Lower lobe of right lung (tissue), 2 donors: ENCODE results near the gene CMIP. TPM values are rescaled to one million over a fixed set of nuclear protein-coding genes. Genes with fewer than 3 reads are reported as not detected.

Experiments used
- ATAC-seq, 2 donors: fragments of 200-7000 bp; cut with Tn5 transposase; one replicate each; pipeline ENCODE4 v1.9.1; 2020 to 2022; ENCODE audit warnings: mild to moderate bottlenecking in 2 of 2, moderate library complexity in 2 of 2
- DNase-seq: peaks from one replicate; pipeline ENCODE4 v3.0.0-alpha.2; 2020
- H3K27ac ChIP-seq: fragments of 200-600 bp; one replicate; pipeline ENCODE4 v1.8.0; 2022
- H3K27me3 ChIP-seq: fragments of 200-600 bp; one replicate; pipeline ENCODE4 v1.8.0; 2022; ENCODE audit warnings: low read depth
- H3K36me3 ChIP-seq: fragments of 200-600 bp; one replicate; pipeline ENCODE4 v1.8.0; 2022; ENCODE audit warnings: mild to moderate bottlenecking
- H3K4me1 ChIP-seq: fragments of 200-600 bp; one replicate; pipeline ENCODE4 v1.8.0; 2022
- H3K4me3 ChIP-seq: fragments of 200-600 bp; one replicate; pipeline ENCODE4 v1.8.0; 2022; ENCODE audit warnings: mild to moderate bottlenecking
- H3K9me3 ChIP-seq: fragments of 200-600 bp; one replicate; pipeline ENCODE4 v1.8.0; 2022
- intact Hi-C: fragments of 100-400 bp; cut with DNase I; formaldehyde crosslinking; loops from one replicate; pipeline ENCODE4 v1.11.0; 2022
- total RNA-seq: library from RNA; stranded (reverse); fragmentation: NEBNext Ultra II Directional; extraction: Animal tissue kit (Norgen Biotek cat#: 25700); gene quantifications from one replicate; pipeline ENCODE4 v1.2.1, GENCODE V29; 2021
- TF ChIP-seq, protein P1 (sequence below): fragments of 200-600 bp; IDR thresholded peaks from one replicate; pipeline ENCODE4 v1.8.0; 2022; ENCODE audit warnings: antibody characterized with exemption, mild to moderate bottlenecking
- donor health status: DM: no; HTN: yes; CAD: no; lungs with severe emphysema.

Gene CMIP
- total RNA-seq, 1 donor from 2014 or later, result 77.4 TPM

DNA sequence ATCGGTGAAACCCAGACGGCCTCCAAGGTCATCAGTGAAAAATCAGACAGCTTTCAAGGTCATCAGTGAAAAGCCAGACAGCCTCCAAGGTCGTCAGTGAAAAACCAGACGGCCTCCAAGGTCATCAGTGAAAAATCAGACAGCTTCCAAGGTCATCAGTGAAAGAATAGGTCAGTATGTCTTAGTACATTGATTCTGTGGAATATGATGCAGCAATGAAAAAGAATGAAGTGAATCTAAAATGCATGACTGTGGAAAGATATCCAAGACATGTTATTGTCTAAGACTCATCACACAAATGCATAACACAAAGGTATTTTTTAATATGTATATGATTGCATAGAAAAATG, 72.5 kb downstream of the CMIP start:
- no peak for DNase-seq
- Histone ChIP-seq H3K27ac (no peak overlapping the region), H3K4me3 (no peak overlapping the region), H3K27me3 (no peaks in the 10 kb centered on the region), H3K9me3 (no peaks in the 10 kb centered on the region), H3K4me1 (peaks cover 63% of the 10 kb centered on the region), H3K36me3 (no peaks in the 10 kb centered on the region)
- TF ChIP-seq, protein P1, sequence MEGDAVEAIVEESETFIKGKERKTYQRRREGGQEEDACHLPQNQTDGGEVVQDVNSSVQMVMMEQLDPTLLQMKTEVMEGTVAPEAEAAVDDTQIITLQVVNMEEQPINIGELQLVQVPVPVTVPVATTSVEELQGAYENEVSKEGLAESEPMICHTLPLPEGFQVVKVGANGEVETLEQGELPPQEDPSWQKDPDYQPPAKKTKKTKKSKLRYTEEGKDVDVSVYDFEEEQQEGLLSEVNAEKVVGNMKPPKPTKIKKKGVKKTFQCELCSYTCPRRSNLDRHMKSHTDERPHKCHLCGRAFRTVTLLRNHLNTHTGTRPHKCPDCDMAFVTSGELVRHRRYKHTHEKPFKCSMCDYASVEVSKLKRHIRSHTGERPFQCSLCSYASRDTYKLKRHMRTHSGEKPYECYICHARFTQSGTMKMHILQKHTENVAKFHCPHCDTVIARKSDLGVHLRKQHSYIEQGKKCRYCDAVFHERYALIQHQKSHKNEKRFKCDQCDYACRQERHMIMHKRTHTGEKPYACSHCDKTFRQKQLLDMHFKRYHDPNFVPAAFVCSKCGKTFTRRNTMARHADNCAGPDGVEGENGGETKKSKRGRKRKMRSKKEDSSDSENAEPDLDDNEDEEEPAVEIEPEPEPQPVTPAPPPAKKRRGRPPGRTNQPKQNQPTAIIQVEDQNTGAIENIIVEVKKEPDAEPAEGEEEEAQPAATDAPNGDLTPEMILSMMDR, result no peak
- no peak for ATAC-seq
- intact Hi-C loops, result no loop called here

DNA sequence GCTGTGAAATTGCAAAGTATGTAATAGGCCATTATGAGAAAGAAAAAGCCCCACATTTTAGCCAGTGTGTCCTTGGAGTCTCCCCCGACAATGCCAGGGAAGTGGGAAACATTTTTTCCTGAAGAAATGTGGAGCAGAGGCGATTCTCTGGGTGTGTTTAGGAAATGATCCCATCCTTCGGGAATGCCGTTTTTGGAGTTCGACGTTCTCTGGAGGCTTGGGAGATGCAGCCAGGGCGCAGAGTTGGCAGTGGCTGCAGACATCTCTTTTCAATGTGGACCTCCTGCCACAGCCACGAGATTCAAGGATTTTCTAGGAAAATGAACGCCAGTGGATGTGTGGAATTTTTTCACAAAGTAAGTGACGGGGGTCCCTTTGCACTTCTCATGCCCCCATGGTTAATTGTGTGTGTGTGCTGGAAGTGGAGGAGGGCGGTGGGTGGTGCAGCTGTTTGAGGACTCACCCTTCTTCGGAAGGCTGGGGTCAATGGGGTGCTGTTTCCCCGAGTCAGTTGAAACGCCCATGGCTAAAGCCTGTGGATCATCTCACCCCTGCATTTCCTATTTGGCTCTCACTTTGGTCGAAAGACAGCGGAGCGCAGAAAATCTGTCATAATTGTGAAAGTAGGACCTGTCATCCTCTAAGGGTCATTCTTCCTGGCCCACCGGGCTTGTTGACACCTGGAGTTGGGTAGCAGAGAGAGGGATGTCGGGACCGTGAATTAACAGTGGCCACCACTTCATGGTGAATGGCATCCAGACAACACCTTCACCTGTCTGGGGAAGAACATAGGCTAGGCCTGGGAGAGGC, 73.2 kb downstream of the CMIP start:
- Histone ChIP-seq H3K9me3 (no peaks in the 10 kb centered on the region), H3K4me3 (no peak overlapping the region), H3K36me3 (no peaks in the 10 kb centered on the region), H3K27ac (no peak overlapping the region), H3K4me1 (peaks cover 61% of the 10 kb centered on the region), H3K27me3 (no peaks in the 10 kb centered on the region)
- DNase-seq (no peak), ATAC-seq (no peak)
- TF ChIP-seq, protein P1, result no peak
- intact Hi-C loops, result no loop called here

DNA sequence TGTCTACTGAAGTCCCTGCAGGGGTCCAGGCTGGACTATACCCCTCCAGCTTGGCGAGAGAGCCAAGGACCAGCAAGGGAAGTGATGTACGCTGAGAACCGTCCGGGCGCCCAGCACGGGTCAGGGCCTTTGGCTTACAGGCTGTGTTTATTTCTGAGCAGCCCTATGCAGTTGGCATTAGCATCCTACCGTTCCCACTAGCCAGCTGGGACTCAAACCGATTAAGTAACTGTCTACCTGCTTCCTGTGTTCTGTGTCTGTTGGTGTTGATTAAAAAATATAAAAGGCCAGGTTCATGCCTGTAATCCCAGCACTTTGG, 73.8 kb downstream of the CMIP start:
- peaks cover 55% of the 10 kb centered on the region for H3K4me1 ChIP-seq
- DNase-seq (no peak), ATAC-seq (no peak)
- H3K36me3 ChIP-seq, result no peaks in the 10 kb centered on the region
- no peak overlapping the region for H3K27ac ChIP-seq
- no peak overlapping the region for H3K4me3 ChIP-seq
- intact Hi-C loops, result no loop called here
- H3K27me3 ChIP-seq, result no peaks in the 10 kb centered on the region
- TF ChIP-seq, protein P1, result no peak
- no peaks in the 10 kb centered on the region for H3K9me3 ChIP-seq

DNA sequence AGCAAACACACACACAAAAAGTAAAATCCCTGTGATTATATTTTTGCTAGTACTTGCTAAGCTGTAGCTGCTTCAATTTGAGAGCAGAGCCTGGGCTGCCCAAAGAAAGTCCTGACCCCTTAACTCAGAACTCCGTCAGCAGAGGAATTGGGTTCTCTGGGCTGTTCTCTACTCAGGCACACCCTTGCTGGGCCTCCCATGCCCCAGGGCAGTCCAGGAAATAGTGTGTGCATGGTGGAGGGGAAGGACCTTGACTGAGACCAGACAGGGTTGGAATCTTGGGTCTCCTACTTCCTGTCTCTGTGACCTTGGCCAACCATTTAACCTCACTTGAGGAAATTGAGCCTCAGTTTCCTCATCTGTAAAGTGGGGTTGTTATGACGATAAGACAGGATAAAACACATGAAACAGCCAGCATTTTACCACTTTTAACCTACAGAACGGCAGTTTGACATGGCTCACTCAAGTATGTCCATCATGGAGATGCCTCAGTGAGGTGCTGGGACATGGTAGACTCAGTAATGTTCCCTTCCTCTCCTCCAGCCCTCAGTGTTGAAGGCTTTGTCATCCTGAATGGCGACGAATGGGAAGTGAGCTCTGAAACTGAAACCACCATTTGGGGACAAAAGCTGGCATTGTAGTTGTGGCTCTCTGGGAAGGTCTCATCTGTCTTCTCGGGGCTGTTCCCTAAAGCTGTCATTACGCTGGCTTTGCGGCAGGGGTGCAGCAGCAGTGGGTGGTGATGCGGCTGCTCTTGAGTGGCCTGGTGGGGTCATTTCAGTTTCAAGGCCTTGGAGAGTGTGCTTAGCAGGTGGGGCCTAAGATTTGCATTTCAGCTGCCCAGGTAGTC, 74.9 kb downstream of the CMIP start:
- H3K4me1 ChIP-seq, result peaks cover 44% of the 10 kb centered on the region
- peak overlapping the region; percentile 18 for H3K27ac ChIP-seq
- intact Hi-C loops, result no loop called here
- no peaks in the 10 kb centered on the region for H3K36me3 ChIP-seq
- no peaks in the 10 kb centered on the region for H3K27me3 ChIP-seq
- TF ChIP-seq, protein P1, result no peak
- no peak overlapping the region for H3K4me3 ChIP-seq
- ATAC-seq (peak; percentile 8 to 44), DNase-seq (no peak)
- no peaks in the 10 kb centered on the region for H3K9me3 ChIP-seq

DNA sequence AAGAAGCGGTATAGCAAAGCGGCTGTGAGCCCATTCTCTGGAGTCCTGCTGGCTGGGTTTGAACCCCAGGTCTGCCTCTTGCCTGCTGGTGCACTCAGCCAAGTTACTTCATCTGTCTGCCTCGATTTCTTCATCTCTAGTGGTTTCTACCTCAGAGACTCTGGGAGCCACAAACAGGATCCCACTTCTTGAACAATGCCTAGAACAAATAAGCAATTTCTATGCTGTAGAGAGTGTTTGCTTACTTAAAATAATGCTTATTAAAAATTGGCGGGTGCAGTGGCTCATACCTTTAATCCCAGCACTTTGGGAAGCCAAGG, 75.5 kb downstream of the CMIP start:
- Histone ChIP-seq H3K36me3 (no peaks in the 10 kb centered on the region), H3K27me3 (no peaks in the 10 kb centered on the region), H3K4me3 (no peak overlapping the region), H3K27ac (peak overlapping the region; percentile 18), H3K4me1 (peaks cover 38% of the 10 kb centered on the region), H3K9me3 (no peaks in the 10 kb centered on the region)
- DNase-seq (peak; percentile 32), ATAC-seq (peak in 1 of 2 donors; percentile 7)
- TF ChIP-seq, protein P1, result no peak
- intact Hi-C loops, result no loop called here
